Measurements from ENCODE around the gene FAAP100. TPM values are rescaled to one million over a fixed set of nuclear protein-coding genes. Genes with fewer than 3 reads are reported as not detected.
A peak's percentile ranks its signal among the peaks of the same experiment; 100 is the strongest.

The FAAP100 gene
- total and polyA plus RNA-seq, 12 donors, result 8.7 to 30.6 (median 13.3) TPM

DNA sequence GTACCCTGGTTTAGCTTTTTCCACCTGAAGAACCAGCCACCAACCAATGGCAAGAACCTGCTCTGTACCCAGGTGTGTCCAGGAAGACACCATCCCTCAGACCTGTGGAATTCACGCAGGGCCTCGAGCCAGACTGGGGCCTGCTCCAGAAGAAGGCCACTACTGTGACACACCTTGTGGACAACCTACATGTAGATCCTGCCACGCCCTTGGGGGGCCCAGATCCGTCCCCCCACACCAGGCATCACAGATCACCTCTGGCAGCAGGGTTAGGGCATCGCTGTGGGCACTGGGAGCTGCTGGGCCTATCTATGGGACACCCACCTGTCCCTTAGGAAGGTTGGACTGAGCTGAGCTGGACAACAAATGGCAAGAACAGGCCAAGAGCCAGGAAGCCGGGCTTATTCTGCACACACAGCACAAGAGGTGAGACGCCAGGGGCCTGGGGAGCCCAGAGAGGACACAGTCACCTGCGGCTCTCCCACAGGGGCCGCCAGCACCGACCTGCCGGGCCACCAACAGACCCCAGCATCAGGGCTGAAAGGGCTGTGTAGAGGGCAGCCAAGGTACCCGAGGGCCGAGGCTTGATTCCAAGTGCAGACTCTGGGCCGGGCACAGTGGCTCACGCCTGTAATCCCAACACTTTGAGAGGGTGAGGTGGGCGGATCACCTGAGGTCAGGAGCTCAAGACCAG is 7.7 kb downstream of the FAAP100 start:
- ATAC-seq, result no peak
- Histone ChIP-seq H3K27me3 (no peaks in the 10 kb centered on the region), H3K9me3 (no peaks in the 10 kb centered on the region), H3K4me3 (no peak overlapping the region), H3K36me3 (peaks cover 0 to 96% (median 48%) of the 10 kb centered on the region in 9 donors), H3K4me1 (peaks cover 0 to 16% (median 5%) of the 10 kb centered on the region in 9 donors), H3K27ac (no peak overlapping the region)
- no peak for TF ChIP-seq CTCF (IDR thresholded peaks at IDR 0.05)
- intact Hi-C loops (cut with DNase I), result no loop called here
- 95 to 96% methylated on average over 16 of the region's 16 CpGs for WGBS, 2 donors
- DNase-seq, result peak in 1 of 2 donors; percentile 7

- H3K9me3 ChIP-seq, result no peaks in the 10 kb centered on the region
- peaks cover 0 to 16% (median 5%) of the 10 kb centered on the region in 9 donors for H3K4me1 ChIP-seq
- no peak for TF ChIP-seq CTCF (IDR thresholded peaks at IDR 0.05)
- no peaks in the 10 kb centered on the region for H3K27me3 ChIP-seq
- ATAC-seq (peak in 1 of 8 donors; percentile 12), DNase-seq (no peak)
- intact Hi-C loops (cut with DNase I), result no loop called here
- 91 to 95% methylated on average over 15 of the region's 15 CpGs for WGBS, 2 donors
- peak overlapping the region in 4 of 10 donors; percentile 10 to 55 (median 38) for H3K27ac ChIP-seq
- no peak overlapping the region for H3K4me3 ChIP-seq
- peaks cover 0 to 92% (median 48%) of the 10 kb centered on the region in 9 donors for H3K36me3 ChIP-seq
Measured at GRCh38 chr17:81543756-81544155, 8.4 kb downstream of the FAAP100 start.

GRCh38 chr17:81543339-81543675 is 8.8 kb downstream of the FAAP100 start:
- intact Hi-C loops (cut with DNase I), result no loop called here
- DNase-seq, result peak in 1 of 2 donors; percentile 54
- TF ChIP-seq CTCF (IDR thresholded peaks at IDR 0.05), result no peak
- H3K27ac ChIP-seq, result peak overlapping the region in 4 of 10 donors; percentile 10 to 55 (median 38)
- WGBS, 2 donors, result 72 to 78% methylated on average over 14 of the region's 14 CpGs
- H3K9me3 ChIP-seq, result no peaks in the 10 kb centered on the region
- H3K4me1 ChIP-seq, result peaks cover 0 to 16% (median 5%) of the 10 kb centered on the region in 9 donors
- no peaks in the 10 kb centered on the region for H3K27me3 ChIP-seq
- peak; percentile 15 to 76 (median 60) for ATAC-seq
- no peak overlapping the region for H3K4me3 ChIP-seq
- H3K36me3 ChIP-seq, result peaks cover 0 to 90% (median 46%) of the 10 kb centered on the region in 9 donors

DNA sequence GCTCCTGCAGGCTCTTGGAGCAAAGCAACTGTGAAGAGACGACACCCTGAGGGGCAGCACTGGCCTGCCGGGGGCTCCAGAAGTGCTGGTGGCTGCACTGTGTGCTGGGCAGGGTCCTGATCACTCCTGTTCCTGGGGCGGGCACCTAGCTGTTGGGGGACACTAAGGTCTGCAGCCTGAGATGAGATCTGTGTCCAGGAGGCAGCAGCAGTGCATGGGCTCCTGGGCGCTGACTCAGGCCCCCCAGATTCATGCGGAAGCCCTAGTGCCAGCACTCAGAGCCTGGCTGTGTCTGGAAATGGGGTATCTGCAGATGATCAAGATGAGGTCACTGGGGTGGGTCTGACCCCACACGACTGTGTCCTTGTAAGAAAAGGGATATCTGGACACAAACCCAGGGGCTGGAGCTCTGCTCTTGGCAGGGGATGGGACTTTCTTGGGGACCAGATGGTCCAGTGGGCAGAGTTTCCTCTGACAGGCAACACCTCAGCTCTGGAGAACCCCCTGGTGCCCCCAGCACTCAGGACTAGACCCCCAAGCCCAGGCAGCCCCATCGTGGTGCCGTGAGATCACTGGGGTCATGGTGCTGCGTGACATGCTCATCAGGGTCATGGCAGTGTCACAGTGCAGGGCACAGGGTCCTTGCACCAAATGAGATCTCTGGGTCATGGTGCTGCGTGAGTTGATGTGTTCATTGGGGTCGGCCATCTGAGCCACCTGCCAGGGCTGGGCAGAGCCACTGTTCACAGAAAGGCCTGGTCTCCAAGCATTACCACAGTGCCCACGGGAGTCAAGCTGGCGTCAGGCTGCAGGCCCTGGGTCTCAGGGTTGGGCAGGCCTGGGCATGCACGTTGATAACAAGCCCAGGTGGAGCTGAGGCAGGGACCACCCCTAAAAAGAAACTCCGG is 9.5 kb downstream of the FAAP100 start:
- WGBS, 2 donors, result 87 to 88% methylated on average over 15 of the region's 15 CpGs
- Histone ChIP-seq H3K4me1 (peaks cover 0 to 18% (median 5%) of the 10 kb centered on the region in 9 donors), H3K4me3 (no peak overlapping the region), H3K36me3 (peaks cover 0 to 87% (median 40%) of the 10 kb centered on the region in 9 donors), H3K9me3 (no peaks in the 10 kb centered on the region), H3K27ac (peak overlapping the region in 1 of 10 donors; percentile 52), H3K27me3 (peaks cover 0 to 6% (median 3%) of the 10 kb centered on the region in 7 donors)
- DNase-seq (peak in 1 of 2 donors; percentile 7), ATAC-seq (peak in 1 of 8 donors; percentile 10)
- intact Hi-C loops (cut with DNase I), result no loop called here
- no peak for TF ChIP-seq CTCF (IDR thresholded peaks at IDR 0.05)
